ENCODE results near the gene DNAI2. TPM values are rescaled to one million over a fixed set of nuclear protein-coding genes. Genes with fewer than 3 reads are reported as not detected.

DNAI2 gene
- total and polyA plus RNA-seq, 8 donors: 0.77 to 6.6 (median 4.1) TPM; not detected in 1

GRCh38 chr17:74356646-74357465, 82.8 kb downstream of the DNAI2 start:
- no peak for ATAC-seq
- H3K36me3 ChIP-seq: no peaks in the 10 kb centered on the region
- no peaks in the 10 kb centered on the region for H3K9me3 ChIP-seq
- H3K27ac ChIP-seq: no peak overlapping the region
- peaks cover 68 to 100% of the 10 kb centered on the region in 2 donors for H3K27me3 ChIP-seq
- intact Hi-C loops (cut with DNase I): loop anchor here in 1 of 2 donors (10.0 kb wide), 2 partner anchors 52 to 152 kb away; partner anchors contain the start of gene RPL38
- TF ChIP-seq CTCF (IDR thresholded peaks at IDR 0.05): no peak
- H3K4me3 ChIP-seq: no peak overlapping the region
- DNase-seq: no peak
- H3K4me1 ChIP-seq: peaks cover 0 to 9% of the 10 kb centered on the region in 2 donors

GRCh38 chr17:74357466-74357809, 83.4 kb downstream of the DNAI2 start:
- no peak for TF ChIP-seq CTCF (IDR thresholded peaks at IDR 0.05)
- Histone ChIP-seq H3K27me3 (peaks cover 68 to 100% of the 10 kb centered on the region in 2 donors), H3K36me3 (no peaks in the 10 kb centered on the region), H3K4me3 (no peak overlapping the region), H3K9me3 (no peaks in the 10 kb centered on the region), H3K27ac (no peak overlapping the region), H3K4me1 (peaks cover 0 to 9% of the 10 kb centered on the region in 2 donors)
- DNase-seq (no peak), ATAC-seq (no peak)
- intact Hi-C loops (cut with DNase I): loop anchor here in 1 of 2 donors (10.0 kb wide), 2 partner anchors 53 to 153 kb away; partner anchors contain the start of gene RPL38

- peaks cover 0 to 9% of the 10 kb centered on the region in 2 donors for H3K4me1 ChIP-seq
- no peaks in the 10 kb centered on the region for H3K36me3 ChIP-seq
- intact Hi-C loops (cut with DNase I): loop anchor here in 1 of 2 donors (10.0 kb wide), 2 partner anchors 54 to 154 kb away; partner anchors contain the start of gene RPL38
- peaks cover 63 to 96% of the 10 kb centered on the region in 2 donors for H3K27me3 ChIP-seq
- DNase-seq (no peak), ATAC-seq (no peak)
- no peaks in the 10 kb centered on the region for H3K9me3 ChIP-seq
- H3K27ac ChIP-seq: no peak overlapping the region
- no peak for TF ChIP-seq CTCF (IDR thresholded peaks at IDR 0.05)
- H3K4me3 ChIP-seq: no peak overlapping the region
Observed at GRCh38 chr17:74358697-74359096, 84.7 kb downstream of the DNAI2 start.

GRCh38 chr17:74359916-74360315, 85.9 kb downstream of the DNAI2 start:
- no peak for TF ChIP-seq CTCF (IDR thresholded peaks at IDR 0.05)
- Histone ChIP-seq H3K27me3 (peaks cover 52 to 83% of the 10 kb centered on the region in 2 donors), H3K27ac (no peak overlapping the region), H3K9me3 (no peaks in the 10 kb centered on the region), H3K36me3 (no peaks in the 10 kb centered on the region), H3K4me3 (no peak overlapping the region), H3K4me1 (peaks cover 0 to 9% of the 10 kb centered on the region in 2 donors)
- ATAC-seq (no peak), DNase-seq (no peak)
- intact Hi-C loops (cut with DNase I): loop anchor here in 1 of 2 donors (10.0 kb wide), 2 partner anchors 55 to 155 kb away; partner anchors contain the start of gene RPL38

GRCh38 chr17:74360899-74361229, 86.8 kb downstream of the DNAI2 start:
- no peaks in the 10 kb centered on the region for H3K9me3 ChIP-seq
- intact Hi-C loops (cut with DNase I): no loop called here
- H3K4me1 ChIP-seq: peaks cover 0 to 9% of the 10 kb centered on the region in 2 donors
- peaks cover 49 to 74% of the 10 kb centered on the region in 2 donors for H3K27me3 ChIP-seq
- DNase-seq: no peak
- H3K36me3 ChIP-seq: no peaks in the 10 kb centered on the region
- H3K27ac ChIP-seq: no peak overlapping the region
- no peak overlapping the region for H3K4me3 ChIP-seq
- TF ChIP-seq CTCF (IDR thresholded peaks at IDR 0.05): no peak
- no peak for ATAC-seq
